Kidney epithelial cell (primary cell): Measurements from ENCODE around the gene ZNF827. TPM values are rescaled to one million over a fixed set of nuclear protein-coding genes. Genes with fewer than 3 reads are reported as not detected.

Experiments
- DNase-seq: peaks from one replicate; pipeline ENCODE4 v3.0.0-alpha.2; 2010; ENCODE audit warnings: low read depth
- H3K27me3 ChIP-seq: 2 replicates; pipeline ENCODE4 v1.6.0; 2011; ENCODE audit warnings: low read length; ENCODE audit not compliant: control insufficient read depth, insufficient read depth
- H3K36me3 ChIP-seq: 2 replicates; pipeline ENCODE4 v1.5.1; 2011; ENCODE audit warnings: low read length; ENCODE audit not compliant: control insufficient read depth, insufficient read depth
- H3K4me3 ChIP-seq: 2 replicates; pipeline ENCODE4 v1.5.1; 2011; ENCODE audit warnings: low read depth, mild to moderate bottlenecking, control low read depth, low read length
- CTCF ChIP-seq: IDR thresholded peaks from 2 replicates; pipeline ENCODE4 v1.5.1; 2011; ENCODE audit warnings: mild to moderate bottlenecking, moderate library complexity, low read length, control low read depth, inconsistent platforms; ENCODE audit not compliant: insufficient read depth, poor library complexity, severe bottlenecking
- total RNA-seq: library from RNA; depleted of rRNA; stranded (reverse); fragments of >200 nt; gene quantifications from 2 replicates; pipeline ENCODE4 v1.2.3, GENCODE V29; 2015

Gene ZNF827
- total RNA-seq, 1 donor from 2014 or later = 14.0 TPM

GRCh38 chr4:145791988-145792387, 146.6 kb downstream of the ZNF827 start:
- TF ChIP-seq CTCF = no peak
- Histone ChIP-seq H3K27me3 (no peaks in the 10 kb centered on the region), H3K36me3 (no peaks in the 10 kb centered on the region), H3K4me3 (no peak overlapping the region)
- DNase-seq = no peak

GRCh38 chr4:145788755-145789154, 149.9 kb downstream of the ZNF827 start:
- H3K36me3 ChIP-seq = no peaks in the 10 kb centered on the region
- no peaks in the 10 kb centered on the region for H3K27me3 ChIP-seq
- H3K4me3 ChIP-seq = no peak overlapping the region
- DNase-seq = no peak
- TF ChIP-seq CTCF = no peak

GRCh38 chr4:145786830-145787229, 151.8 kb downstream of the ZNF827 start:
- H3K4me3 ChIP-seq = no peak overlapping the region
- no peaks in the 10 kb centered on the region for H3K36me3 ChIP-seq
- TF ChIP-seq CTCF = no peak
- no peak for DNase-seq
- no peaks in the 10 kb centered on the region for H3K27me3 ChIP-seq

DNA sequence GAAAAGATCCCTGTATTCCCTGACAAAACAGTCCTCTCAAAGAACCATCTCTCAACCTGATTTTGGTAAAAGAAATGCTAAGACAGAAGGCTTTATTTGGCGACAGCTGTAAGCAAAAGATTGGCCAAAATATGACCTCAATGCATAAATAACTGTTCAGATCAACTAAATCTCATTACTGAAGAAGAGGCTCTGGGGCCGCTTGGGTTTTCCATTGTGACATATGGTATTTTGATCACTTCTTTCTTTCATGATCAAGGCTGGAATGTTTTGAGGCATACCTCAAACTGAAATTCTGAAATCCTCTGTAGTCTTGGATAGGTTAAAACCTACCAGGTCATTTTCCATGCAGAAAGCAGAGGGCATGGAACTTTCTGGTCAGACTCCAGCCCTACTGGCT, 152.4 kb downstream of the ZNF827 start:
- no peak for DNase-seq
- TF ChIP-seq CTCF = no peak
- no peaks in the 10 kb centered on the region for H3K36me3 ChIP-seq
- H3K4me3 ChIP-seq = no peak overlapping the region
- no peaks in the 10 kb centered on the region for H3K27me3 ChIP-seq

GRCh38 chr4:145785391-145786008, 153.1 kb downstream of the ZNF827 start:
- no peak for TF ChIP-seq CTCF
- no peak for DNase-seq
- no peak overlapping the region for H3K4me3 ChIP-seq
- no peaks in the 10 kb centered on the region for H3K36me3 ChIP-seq
- no peaks in the 10 kb centered on the region for H3K27me3 ChIP-seq

- no peak for DNase-seq
- no peak overlapping the region for H3K4me3 ChIP-seq
- H3K36me3 ChIP-seq = no peaks in the 10 kb centered on the region
- H3K27me3 ChIP-seq = no peaks in the 10 kb centered on the region
- no peak for TF ChIP-seq CTCF
These were observed 154.6 kb downstream of the ZNF827 start for GRCh38 chr4:145784036-145784435.
